Prostate gland (tissue), 2 donors: ENCODE data around the gene CARNS1. TPM values are rescaled to one million over a fixed set of nuclear protein-coding genes. Genes with fewer than 3 reads are reported as not detected.
A peak's percentile ranks its signal among the peaks of the same experiment; 100 is the strongest.

Experiments used
- DNase-seq: peaks from one replicate; pipeline ENCODE4 v3.0.0-alpha.2; 2019; ENCODE audit warnings: low spot score
- H3K27ac ChIP-seq, 2 donors: fragments of 200-600 bp; sonication (generic); 2 replicates each; pipeline ENCODE4 v1.5.1; 2017 to 2019
- H3K27me3 ChIP-seq: fragments of 200-600 bp; sonication (generic); replicated peaks from 2 replicates; pipeline ENCODE4 v1.5.1; 2019; ENCODE audit not compliant: insufficient read depth
- H3K36me3 ChIP-seq, 2 donors: fragments of 200-600 bp; sonication (generic); 1 replicate in 1 of 2; 2 replicates in 1 of 2; pipeline versions ENCODE4 v1.5.1 to v1.8.1; 2017 to 2019
- H3K4me1 ChIP-seq: fragments of 200-600 bp; sonication (generic); replicated peaks from 2 replicates; pipeline ENCODE4 v1.5.1; 2019
- H3K4me3 ChIP-seq, 2 donors: fragments of 200-600 bp; sonication (generic); 2 replicates each; pipeline ENCODE4 v1.5.1; 2017 to 2019
- H3K9me3 ChIP-seq: fragments of 200-600 bp; sonication (generic); 2 replicates; pipeline ENCODE4 v1.5.1; 2017
- POLR2A ChIP-seq: fragments of 450-650 bp; IDR thresholded peaks from one replicate; pipeline ENCODE4 v1.6.1; 2016; ENCODE audit warnings: antibody characterized with exemption, mild to moderate bottlenecking
- POLR2AphosphoS5 ChIP-seq: sonication (generic); formaldehyde crosslinking; IDR thresholded peaks from one replicate; pipeline ENCODE4 v1.6.1; 2017; ENCODE audit warnings: antibody characterized with exemption
- WGBS: methylation state at CpG from one replicate; pipeline ENCODE4 v1.1.5; 2018; 5-methylcytosine and 5-hydroxymethylcytosine counted together
- intact Hi-C: fragments of 100-400 bp; cut with DNase I; formaldehyde crosslinking; loops from one replicate; pipeline ENCODE4 v1.14.2; 2022
- small RNA-seq, 2 donors: library from RNA; depleted of rRNA; stranded (forward); fragments of <200 nt; gene quantifications; one replicate each; pipeline ENCODE3, GENCODE V24; 2016
- total RNA-seq, 2 donors: library from RNA; depleted of rRNA; stranded (reverse); fragments of >200 nt; gene quantifications; one replicate each; pipeline ENCODE4 v1.1.0, GENCODE V29; 2016
- TF ChIP-seq, protein P1 (sequence below), 4 experiments: fragments of 200-600 bp in 2 of 4; fragments of 450-650 bp in 2 of 4; sonication (generic) in 2 of 4; IDR thresholded peaks; 1 replicate in 3 of 4; 2 replicates in 1 of 4; pipeline ENCODE4 v1.5.1; 2016 to 2019; ENCODE audit warnings: antibody characterized with exemption in 4 of 4, mild to moderate bottlenecking in 2 of 4, moderate library complexity in 2 of 4

The CARNS1 gene
- total RNA-seq, 2 donors from 2014 or later, result 0.91 to 1.0 TPM

DNA sequence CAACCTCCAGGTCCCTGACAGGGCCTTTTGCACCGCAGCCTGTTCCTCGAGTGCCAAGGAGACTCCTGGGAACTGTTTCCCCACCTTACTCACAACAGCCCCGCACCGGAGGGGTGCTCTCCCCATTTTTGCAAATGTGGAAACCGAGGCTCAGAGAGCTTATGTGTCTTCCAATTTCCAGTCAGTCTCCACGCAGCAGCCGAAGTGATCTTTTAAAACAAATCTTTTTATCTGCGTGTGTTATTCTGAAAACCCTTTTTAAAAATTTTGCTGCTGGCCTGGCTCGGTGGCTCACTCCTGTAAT lies 54.0 kb downstream of the CARNS1 start:
- no peaks in the 10 kb centered on the region for H3K27me3 ChIP-seq
- peaks cover 6% of the 10 kb centered on the region for H3K4me1 ChIP-seq
- no peaks in the 10 kb centered on the region for H3K9me3 ChIP-seq
- TF ChIP-seq POLR2AphosphoS5 (no peak), POLR2A (no peak)
- TF ChIP-seq, protein P1, sequence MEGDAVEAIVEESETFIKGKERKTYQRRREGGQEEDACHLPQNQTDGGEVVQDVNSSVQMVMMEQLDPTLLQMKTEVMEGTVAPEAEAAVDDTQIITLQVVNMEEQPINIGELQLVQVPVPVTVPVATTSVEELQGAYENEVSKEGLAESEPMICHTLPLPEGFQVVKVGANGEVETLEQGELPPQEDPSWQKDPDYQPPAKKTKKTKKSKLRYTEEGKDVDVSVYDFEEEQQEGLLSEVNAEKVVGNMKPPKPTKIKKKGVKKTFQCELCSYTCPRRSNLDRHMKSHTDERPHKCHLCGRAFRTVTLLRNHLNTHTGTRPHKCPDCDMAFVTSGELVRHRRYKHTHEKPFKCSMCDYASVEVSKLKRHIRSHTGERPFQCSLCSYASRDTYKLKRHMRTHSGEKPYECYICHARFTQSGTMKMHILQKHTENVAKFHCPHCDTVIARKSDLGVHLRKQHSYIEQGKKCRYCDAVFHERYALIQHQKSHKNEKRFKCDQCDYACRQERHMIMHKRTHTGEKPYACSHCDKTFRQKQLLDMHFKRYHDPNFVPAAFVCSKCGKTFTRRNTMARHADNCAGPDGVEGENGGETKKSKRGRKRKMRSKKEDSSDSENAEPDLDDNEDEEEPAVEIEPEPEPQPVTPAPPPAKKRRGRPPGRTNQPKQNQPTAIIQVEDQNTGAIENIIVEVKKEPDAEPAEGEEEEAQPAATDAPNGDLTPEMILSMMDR (IDR thresholded peaks at IDR 0.05), result no peak
- peaks cover 0 to 4% of the 10 kb centered on the region in 2 donors for H3K36me3 ChIP-seq
- peak overlapping the region; percentile 89 to 92 for H3K27ac ChIP-seq
- DNase-seq, result no peak
- intact Hi-C loops, result loop anchor here (5.0 kb wide), 1 partner anchor 67 kb away; the partner anchor contains the start of genes PPP1CA and TBC1D10C
- 6% methylated on average over 9 of the region's 9 CpGs for WGBS
- H3K4me3 ChIP-seq, result peak overlapping the region; percentile 84 to 87

DNA sequence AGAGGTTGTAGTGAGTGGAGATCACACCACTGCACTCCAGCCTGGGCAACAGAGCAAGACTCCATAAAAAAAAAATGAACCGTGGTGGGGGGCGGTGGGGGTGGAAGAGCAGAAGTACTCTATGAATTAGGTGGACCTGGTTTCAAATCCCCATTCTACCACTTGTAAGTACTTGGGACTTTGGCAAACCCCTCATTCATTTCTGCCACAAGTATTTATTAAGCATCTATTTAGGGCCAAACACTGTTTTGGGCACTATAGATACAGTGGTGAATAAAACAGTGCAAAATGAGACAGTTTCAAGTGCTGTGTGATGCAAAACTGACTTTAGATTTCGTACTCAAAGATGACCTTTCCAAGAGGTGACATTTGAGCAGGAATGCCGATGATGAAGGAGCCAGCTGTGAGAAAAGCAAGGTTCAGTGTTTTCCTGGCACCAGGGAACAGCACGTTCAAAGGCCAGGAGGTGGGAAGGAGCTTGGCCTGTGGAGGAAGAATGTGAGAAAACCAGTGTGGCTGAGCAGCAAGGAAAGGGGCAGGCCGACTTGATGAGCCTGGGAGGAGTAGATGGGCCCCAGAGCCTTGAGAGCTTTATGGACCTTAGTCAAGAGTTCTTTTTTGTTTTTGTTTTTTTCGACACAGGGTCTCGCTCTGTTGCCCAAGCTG lies 55.0 kb downstream of the CARNS1 start:
- H3K27ac ChIP-seq, result no peak overlapping the region
- no peaks in the 10 kb centered on the region for H3K9me3 ChIP-seq
- no peaks in the 10 kb centered on the region for H3K27me3 ChIP-seq
- no peak overlapping the region for H3K4me3 ChIP-seq
- 81% methylated on average over 8 of the region's 8 CpGs for WGBS
- DNase-seq, result no peak
- TF ChIP-seq POLR2A (no peak), POLR2AphosphoS5 (no peak)
- TF ChIP-seq, protein P1 (IDR thresholded peaks at IDR 0.05), result no peak
- peaks cover 4% of the 10 kb centered on the region for H3K4me1 ChIP-seq
- H3K36me3 ChIP-seq, result peaks cover 0 to 4% of the 10 kb centered on the region in 2 donors
- intact Hi-C loops, result no loop called here

GRCh38 chr11:67472882-67473281 lies 57.4 kb downstream of the CARNS1 start:
- Histone ChIP-seq H3K36me3 (no peaks in the 10 kb centered on the region), H3K4me1 (no peaks in the 10 kb centered on the region), H3K4me3 (no peak overlapping the region), H3K27ac (no peak overlapping the region), H3K9me3 (no peaks in the 10 kb centered on the region), H3K27me3 (no peaks in the 10 kb centered on the region)
- DNase-seq, result no peak
- TF ChIP-seq POLR2AphosphoS5, result no peak
- TF ChIP-seq, protein P1 (IDR thresholded peaks at IDR 0.05), result no peak
- TF ChIP-seq POLR2A, result no peak
- intact Hi-C loops, result no loop called here
- WGBS, result 75% methylated on average over 7 of the region's 7 CpGs

Small RNA genes lying within 50 kb of the gene (small RNA-seq; reads per million reads assigned to genes)
- 0 reads per million in 2 donors for gene RNU6-1238P

Other genes with a start within 250 kb of the CARNS1 start
- 100 to 1,000 TPM; 102 to 111 TPM for gene GRK2, start 149.2 kb upstream of the CARNS1 start, total RNA-seq
- 10 to 100 TPM; 35.9 to 75.3 TPM for gene ANKRD13D, start 126.4 kb upstream of the CARNS1 start, total RNA-seq
- gene SSH3, start 112.1 kb upstream of the CARNS1 start, total RNA-seq, result 100 to 1,000 TPM in 1 of 2 donors, 10 to 100 TPM in 1; 70.9 to 101 TPM
- gene POLD4, start 62.1 kb upstream of the CARNS1 start, total RNA-seq, result 100 to 1,000 TPM in 1 of 2 donors, 10 to 100 TPM in 1; 95.1 to 145 TPM
- 1 to 10 TPM; 2.5 to 2.6 TPM for gene CLCF1, start 42.1 kb upstream of the CARNS1 start, total RNA-seq
- gene RAD9A, start 23.7 kb upstream of the CARNS1 start, total RNA-seq, result 10 to 100 TPM; 30.2 to 49.4 TPM
- gene PPP1CA, start 13.8 kb upstream of the CARNS1 start, total RNA-seq, result 100 to 1,000 TPM; 168 to 215 TPM
- gene TBC1D10C, start 11.6 kb upstream of the CARNS1 start, total RNA-seq, result 1 to 10 TPM; 3.7 to 6.5 TPM
- gene RPS6KB2, start 12.8 kb downstream of the CARNS1 start, total RNA-seq, result 10 to 100 TPM; 54.5 to 72.9 TPM
- gene PTPRCAP, start 22.0 kb downstream of the CARNS1 start, total RNA-seq, result 1 to 10 TPM; 2.9 to 5.9 TPM
- 100 to 1,000 TPM; 106 to 184 TPM for gene CORO1B, start 27.8 kb downstream of the CARNS1 start, total RNA-seq
- gene GPR152, start 37.1 kb downstream of the CARNS1 start, total RNA-seq, result not detected
- gene CABP4, start 39.7 kb downstream of the CARNS1 start, total RNA-seq, result 1 to 10 TPM; 4.3 to 6.1 TPM
- gene TMEM134, start 53.6 kb downstream of the CARNS1 start, total RNA-seq, result 100 to 1,000 TPM; 106 to 402 TPM
- gene AIP, start 67.3 kb downstream of the CARNS1 start, total RNA-seq, result 10 to 100 TPM; 63.7 to 93.7 TPM
- 10 to 100 TPM; 19.3 to 26.9 TPM for gene PITPNM1, start 89.7 kb downstream of the CARNS1 start, total RNA-seq
- gene CDK2AP2, start 92.5 kb downstream of the CARNS1 start, total RNA-seq, result 10 to 100 TPM; 57.1 to 91.9 TPM
- not detected for gene CABP2, start 107.8 kb downstream of the CARNS1 start, total RNA-seq
- gene GSTP1, start 168.1 kb downstream of the CARNS1 start, total RNA-seq, result 100 to 1,000 TPM; 540 to 577 TPM
- 100 to 1,000 TPM; 190 to 260 TPM for gene NDUFV1, start 191.3 kb downstream of the CARNS1 start, total RNA-seq
- gene NUDT8, start 214.3 kb downstream of the CARNS1 start, total RNA-seq, result 10 to 100 TPM in 1 of 2 donors, 1 to 10 TPM in 1; 7.2 to 29.2 TPM
- gene TBX10, start 224.1 kb downstream of the CARNS1 start, total RNA-seq, result not detected
- gene ACY3, start 235.1 kb downstream of the CARNS1 start, total RNA-seq, result 1 to 10 TPM in 1 of 2 donors, not detected in 1; 1.7 TPM